ENCODE measurements around the gene BDH1. TPM values are rescaled to one million over a fixed set of nuclear protein-coding genes. Genes with fewer than 3 reads are reported as not detected.
"Not testable (repeated sequence)": the region's sequence is repeated elsewhere in the genome, so short reads cannot be mapped to it uniquely, and the experiment has no call there.

Gene BDH1
- total and polyA plus RNA-seq, 5 donors, result 13.2 to 30.5 (median 22.8) TPM

GRCh38 chr3:197477816-197478215 is 78.0 kb downstream of the BDH1 start:
- H3K9me3 ChIP-seq (ENCODE audit: control insufficient read depth, low read length); DNase-seq; H3K27ac ChIP-seq (ENCODE audit: low read length); H3K27me3 ChIP-seq (ENCODE audit: control insufficient read depth, insufficient read depth); H3K4me1 ChIP-seq (ENCODE audit: control insufficient read depth, insufficient read depth, low read length); intact Hi-C loops (cut with DNase I); ATAC-seq; H3K4me3 ChIP-seq (ENCODE audit: low read length): not testable (repeated sequence)
- 87% methylated on average over 7 of the region's 7 CpGs for WGBS

DNA sequence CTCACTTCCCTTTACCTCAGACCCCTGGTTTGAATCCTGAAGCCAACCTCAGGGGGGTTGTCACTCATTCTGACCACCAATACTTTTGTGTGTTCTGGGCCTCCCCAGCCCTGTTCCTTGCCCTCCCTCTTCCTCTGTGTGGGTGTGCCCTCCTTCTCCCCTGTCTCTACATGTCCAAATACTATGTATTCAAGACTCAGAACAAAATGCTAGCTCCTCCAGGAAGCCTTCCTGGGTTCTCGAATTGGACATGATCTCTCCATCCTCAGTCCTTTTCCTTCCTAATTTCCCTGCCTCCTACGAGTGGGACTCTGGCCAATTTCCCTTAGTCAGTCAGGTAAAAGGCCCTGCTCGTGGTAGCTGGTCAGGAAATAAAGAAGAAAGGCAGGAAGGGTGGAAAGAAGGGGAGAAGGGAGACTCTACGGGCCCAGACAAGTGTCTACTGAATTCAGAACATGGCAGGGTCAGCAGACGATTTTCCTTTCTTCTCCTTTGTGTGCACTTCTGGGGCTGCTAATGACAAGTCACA is 79.7 kb downstream of the BDH1 start:
- intact Hi-C loops (cut with DNase I), result no loop called here
- Histone ChIP-seq H3K4me3 (ENCODE audit: low read length) (no peak overlapping the region), H3K27me3 (ENCODE audit: control insufficient read depth, insufficient read depth) (no peaks in the 10 kb centered on the region), H3K4me1 (ENCODE audit: control insufficient read depth, insufficient read depth, low read length) (no peaks in the 10 kb centered on the region), H3K27ac (ENCODE audit: low read length) (no peak overlapping the region), H3K9me3 (ENCODE audit: control insufficient read depth, low read length) (no peaks in the 10 kb centered on the region)
- DNase-seq (no peak), ATAC-seq (no peak)
- 57% methylated on average over 5 of the region's 5 CpGs for WGBS

DNA sequence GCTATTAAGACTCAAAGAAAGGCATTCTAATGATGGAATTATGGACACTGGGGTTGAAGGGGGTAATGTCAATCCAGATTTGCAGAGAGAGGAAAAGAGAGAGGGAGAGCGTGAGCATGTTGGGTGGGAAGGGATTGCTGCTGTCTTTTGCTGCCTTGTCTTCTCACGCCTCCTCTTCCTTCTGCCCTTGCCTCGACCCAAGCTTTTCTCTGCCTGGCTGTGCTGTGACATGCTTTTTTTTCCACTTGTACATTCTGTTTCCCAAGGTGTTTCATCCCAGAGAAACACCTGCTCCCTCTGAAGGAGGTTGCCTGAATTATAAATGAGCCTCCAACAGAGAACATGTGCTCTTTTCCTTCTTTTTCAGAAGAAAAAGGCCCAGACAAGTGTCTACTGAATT is 80.3 kb downstream of the BDH1 start:
- Histone ChIP-seq H3K27ac (ENCODE audit: low read length) (no peak overlapping the region), H3K9me3 (ENCODE audit: control insufficient read depth, low read length) (no peaks in the 10 kb centered on the region), H3K27me3 (ENCODE audit: control insufficient read depth, insufficient read depth) (no peaks in the 10 kb centered on the region), H3K4me1 (ENCODE audit: control insufficient read depth, insufficient read depth, low read length) (no peaks in the 10 kb centered on the region), H3K4me3 (ENCODE audit: low read length) (no peak overlapping the region)
- intact Hi-C loops (cut with DNase I), result no loop called here
- DNase-seq (no peak), ATAC-seq (no peak)
- 89% methylated on average over 3 of the region's 3 CpGs for WGBS

DNA sequence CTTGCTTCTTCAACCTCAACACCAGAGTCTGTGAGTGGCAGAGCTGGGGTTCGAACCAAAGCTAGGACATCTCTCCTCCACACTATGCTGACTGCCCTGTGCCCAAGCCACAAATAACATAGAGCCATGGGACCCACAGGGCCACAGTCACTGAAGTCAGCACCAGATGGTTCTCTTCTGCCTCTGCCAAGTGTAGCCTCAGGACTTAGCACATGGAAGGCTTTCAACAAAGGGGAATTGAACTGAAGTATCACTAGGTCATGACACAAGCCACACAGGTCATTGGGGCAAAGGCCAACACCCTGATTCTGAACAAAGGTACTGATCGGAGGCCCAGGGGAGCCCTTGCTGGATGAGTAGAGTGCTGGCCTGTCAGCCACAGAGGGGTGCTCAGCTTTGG is 83.6 kb downstream of the BDH1 start:
- WGBS, result 94% methylated on average over 2 of the region's 2 CpGs
- no peak for ATAC-seq

DNA sequence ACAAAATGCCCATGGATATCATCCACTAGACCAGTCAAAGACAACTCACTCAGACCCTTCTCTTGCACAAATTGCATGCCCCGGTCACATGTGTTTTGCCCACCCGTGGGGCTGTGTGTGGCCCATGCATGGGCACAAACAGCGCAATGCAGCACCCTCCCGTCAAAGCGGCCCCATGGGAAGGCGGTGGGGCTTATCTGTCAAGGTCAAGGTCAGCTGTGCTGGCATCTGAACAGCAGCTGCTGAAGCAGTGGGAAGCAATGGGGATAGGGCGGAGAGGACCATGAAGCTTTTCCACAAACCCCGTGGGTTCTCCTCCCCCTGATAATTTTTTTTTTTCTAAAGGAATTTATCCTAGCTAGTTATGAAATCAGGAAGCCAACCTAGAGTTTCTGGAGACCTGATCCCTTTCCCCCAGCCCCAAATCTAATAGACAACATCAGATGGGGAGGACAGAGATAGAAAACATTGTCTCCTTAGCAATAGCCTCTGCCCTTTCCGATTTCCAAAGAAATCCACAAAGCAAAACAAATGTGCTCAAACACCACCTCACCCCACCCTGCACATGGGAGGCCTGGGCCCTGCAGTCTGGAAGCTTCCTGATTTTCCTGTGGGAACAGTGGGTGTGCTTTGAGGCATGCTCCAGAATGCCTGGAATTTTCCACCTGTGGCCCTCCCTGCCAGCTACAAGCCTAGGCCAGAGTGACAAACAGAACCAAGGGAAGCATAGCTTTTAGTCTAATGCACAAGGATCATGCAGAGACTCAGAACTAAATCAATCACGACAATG is 84.4 kb downstream of the BDH1 start:
- Histone ChIP-seq H3K4me1 (ENCODE audit: control insufficient read depth, insufficient read depth, low read length) (no peaks in the 10 kb centered on the region), H3K4me3 (ENCODE audit: low read length) (no peak overlapping the region), H3K27ac (ENCODE audit: low read length) (no peak overlapping the region), H3K9me3 (ENCODE audit: control insufficient read depth, low read length) (no peaks in the 10 kb centered on the region), H3K27me3 (ENCODE audit: control insufficient read depth, insufficient read depth) (no peaks in the 10 kb centered on the region)
- intact Hi-C loops (cut with DNase I), result no loop called here
- ATAC-seq (no peak), DNase-seq (no peak)
- 74% methylated on average over 10 of the region's 10 CpGs for WGBS

More for the DNA sequence above, 83.6 kb downstream of the BDH1 start:
- no peaks in the 10 kb centered on the region for H3K27me3 ChIP-seq (ENCODE audit: control insufficient read depth, insufficient read depth)
- H3K4me1 ChIP-seq (ENCODE audit: control insufficient read depth, insufficient read depth, low read length), result no peaks in the 10 kb centered on the region
- no peak for DNase-seq
- no peak overlapping the region for H3K4me3 ChIP-seq (ENCODE audit: low read length)
- no peak overlapping the region for H3K27ac ChIP-seq (ENCODE audit: low read length)
- intact Hi-C loops (cut with DNase I), result no loop called here
- no peaks in the 10 kb centered on the region for H3K9me3 ChIP-seq (ENCODE audit: control insufficient read depth, low read length)

DNA sequence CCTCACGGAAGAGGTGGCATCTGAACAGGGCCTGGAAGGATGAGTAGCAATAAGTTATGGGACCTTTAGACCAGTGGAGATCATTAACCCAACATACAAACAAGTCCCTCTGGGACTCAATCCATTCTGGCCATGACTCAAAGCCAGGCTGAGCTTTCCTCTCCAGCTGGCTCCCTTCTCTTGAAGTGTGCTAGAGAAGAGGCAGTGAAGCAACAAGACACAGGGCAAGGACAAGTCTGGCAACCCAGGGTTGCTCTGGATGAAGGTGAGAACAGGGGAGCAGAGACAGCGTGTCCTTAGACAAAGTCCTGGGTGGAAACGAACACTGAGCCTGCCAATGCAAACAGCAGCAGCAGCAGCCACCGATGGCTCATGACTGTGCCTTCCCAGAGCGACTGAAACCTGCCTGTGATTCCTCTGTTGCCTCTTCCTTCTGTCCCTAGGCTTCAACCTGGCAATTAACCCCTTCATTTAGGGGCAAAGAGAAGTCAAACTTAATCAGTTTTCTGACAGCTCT is 86.8 kb downstream of the BDH1 start:
- Histone ChIP-seq H3K4me1 (ENCODE audit: control insufficient read depth, insufficient read depth, low read length) (no peaks in the 10 kb centered on the region), H3K9me3 (ENCODE audit: control insufficient read depth, low read length) (no peaks in the 10 kb centered on the region), H3K4me3 (ENCODE audit: low read length) (no peak overlapping the region), H3K27me3 (ENCODE audit: control insufficient read depth, insufficient read depth) (no peaks in the 10 kb centered on the region), H3K27ac (ENCODE audit: low read length) (no peak overlapping the region)
- DNase-seq (no peak), ATAC-seq (peak in 1 of 2 donors; percentile 17)
- 59% methylated on average over 5 of the region's 5 CpGs for WGBS
- intact Hi-C loops (cut with DNase I), result no loop called here

GRCh38 chr3:197468167-197468566 is 87.6 kb downstream of the BDH1 start:
- no peaks in the 10 kb centered on the region for H3K9me3 ChIP-seq (ENCODE audit: control insufficient read depth, low read length)
- DNase-seq, result no peak
- H3K4me3 ChIP-seq (ENCODE audit: low read length), result no peak overlapping the region
- no peak for ATAC-seq
- H3K27me3 ChIP-seq (ENCODE audit: control insufficient read depth, insufficient read depth), result no peaks in the 10 kb centered on the region
- no peaks in the 10 kb centered on the region for H3K4me1 ChIP-seq (ENCODE audit: control insufficient read depth, insufficient read depth, low read length)
- WGBS, result 84% methylated on average over 7 of the region's 7 CpGs
- intact Hi-C loops (cut with DNase I), result no loop called here
- H3K27ac ChIP-seq (ENCODE audit: low read length), result no peak overlapping the region

DNA sequence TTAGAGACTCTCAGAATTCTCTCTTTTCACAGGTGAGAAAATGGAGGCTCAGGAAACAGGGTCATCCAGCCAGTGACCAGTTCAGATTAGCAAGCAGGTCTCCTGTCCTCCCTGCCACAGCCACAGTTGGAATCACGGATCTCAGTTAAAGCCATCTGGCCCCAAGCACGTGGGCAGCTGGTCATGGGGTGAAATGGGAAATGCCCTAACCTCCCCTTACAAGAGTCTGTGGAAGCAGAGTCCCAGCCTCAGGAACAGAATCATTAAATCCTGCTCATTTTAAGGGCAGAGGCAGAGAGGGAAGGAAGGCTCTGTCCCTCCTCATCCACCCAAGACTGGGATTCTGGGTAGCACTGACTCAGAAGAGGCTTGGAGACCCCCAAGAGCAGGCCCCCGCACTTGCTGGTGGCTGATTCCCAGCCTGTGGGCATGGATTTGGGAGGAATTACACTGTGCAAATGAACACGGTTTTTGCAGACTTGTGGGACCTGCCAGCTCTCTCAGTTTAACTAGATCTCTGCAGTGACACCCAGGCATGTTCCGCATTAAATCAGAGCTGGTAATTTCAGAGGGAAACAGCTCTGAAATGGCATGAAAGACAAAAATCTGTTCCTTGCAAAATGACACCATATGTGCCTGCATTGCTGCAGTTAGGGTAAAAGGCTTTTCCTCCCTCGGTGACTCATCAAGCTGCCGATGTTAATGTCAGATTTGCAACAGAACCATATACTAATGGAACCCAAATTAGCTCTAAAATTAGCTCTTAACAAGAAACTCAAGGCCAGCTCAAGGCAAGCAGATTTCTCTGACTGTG is 89.0 kb downstream of the BDH1 start:
- no peak for DNase-seq
- Histone ChIP-seq H3K9me3 (ENCODE audit: control insufficient read depth, low read length) (no peaks in the 10 kb centered on the region), H3K27me3 (ENCODE audit: control insufficient read depth, insufficient read depth) (no peaks in the 10 kb centered on the region), H3K27ac (ENCODE audit: low read length) (no peak overlapping the region), H3K4me1 (ENCODE audit: control insufficient read depth, insufficient read depth, low read length) (no peaks in the 10 kb centered on the region), H3K4me3 (ENCODE audit: low read length) (no peak overlapping the region)
- intact Hi-C loops (cut with DNase I), result no loop called here
- whole genome bisulfite sequencing, result 36% methylated on average over 7 of the region's 7 CpGs
- peak in 1 of 2 donors; percentile 29 for ATAC-seq

DNA sequence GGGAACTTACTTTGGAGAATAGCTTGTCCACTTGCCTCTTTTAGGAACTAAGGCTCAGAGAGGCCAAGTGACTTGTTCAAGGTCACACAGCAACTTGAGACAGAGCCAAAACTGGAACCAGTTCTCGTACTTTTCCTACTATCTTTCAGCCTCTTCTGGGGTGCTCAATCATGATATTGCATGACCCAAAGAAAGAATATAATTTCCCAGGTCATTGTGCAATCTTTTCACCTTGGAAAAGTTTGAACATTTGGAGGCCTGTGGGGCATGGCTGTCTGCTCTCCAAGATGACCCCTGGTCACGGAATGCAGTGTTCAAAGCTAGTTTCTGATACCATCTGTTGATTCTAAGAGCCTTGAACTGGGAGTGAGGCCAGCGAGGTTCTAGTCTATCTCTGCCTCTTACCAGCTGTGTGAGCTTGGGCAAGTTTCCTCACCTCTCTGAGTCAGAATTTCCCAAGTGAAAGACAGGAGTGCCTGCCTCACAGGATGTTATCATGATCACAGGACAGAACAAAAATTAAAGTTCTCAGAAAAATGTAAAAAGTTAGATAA is 89.7 kb downstream of the BDH1 start:
- H3K4me3 ChIP-seq (ENCODE audit: low read length), result no peak overlapping the region
- no peaks in the 10 kb centered on the region for H3K9me3 ChIP-seq (ENCODE audit: control insufficient read depth, low read length)
- no peaks in the 10 kb centered on the region for H3K27me3 ChIP-seq (ENCODE audit: control insufficient read depth, insufficient read depth)
- 75% methylated on average over 3 of the region's 3 CpGs for WGBS
- no peaks in the 10 kb centered on the region for H3K4me1 ChIP-seq (ENCODE audit: control insufficient read depth, insufficient read depth, low read length)
- ATAC-seq (peak in 1 of 2 donors; percentile 46), DNase-seq (no peak)
- H3K27ac ChIP-seq (ENCODE audit: low read length), result no peak overlapping the region
- intact Hi-C loops (cut with DNase I), result no loop called here

- WGBS, result 63% methylated on average over 13 of the region's 13 CpGs
- no peak overlapping the region for H3K27ac ChIP-seq (ENCODE audit: low read length)
- no peaks in the 10 kb centered on the region for H3K4me1 ChIP-seq (ENCODE audit: control insufficient read depth, insufficient read depth, low read length)
- DNase-seq (no peak), ATAC-seq (no peak)
- no peaks in the 10 kb centered on the region for H3K9me3 ChIP-seq (ENCODE audit: control insufficient read depth, low read length)
- intact Hi-C loops (cut with DNase I), result no loop called here
- H3K27me3 ChIP-seq (ENCODE audit: control insufficient read depth, insufficient read depth), result no peaks in the 10 kb centered on the region
- H3K4me3 ChIP-seq (ENCODE audit: low read length), result no peak overlapping the region
Observed at GRCh38 chr3:197465197-197465995, 90.4 kb downstream of the BDH1 start.
